ENCODE results near the gene PPFIA1.

The PPFIA1 gene

DNA sequence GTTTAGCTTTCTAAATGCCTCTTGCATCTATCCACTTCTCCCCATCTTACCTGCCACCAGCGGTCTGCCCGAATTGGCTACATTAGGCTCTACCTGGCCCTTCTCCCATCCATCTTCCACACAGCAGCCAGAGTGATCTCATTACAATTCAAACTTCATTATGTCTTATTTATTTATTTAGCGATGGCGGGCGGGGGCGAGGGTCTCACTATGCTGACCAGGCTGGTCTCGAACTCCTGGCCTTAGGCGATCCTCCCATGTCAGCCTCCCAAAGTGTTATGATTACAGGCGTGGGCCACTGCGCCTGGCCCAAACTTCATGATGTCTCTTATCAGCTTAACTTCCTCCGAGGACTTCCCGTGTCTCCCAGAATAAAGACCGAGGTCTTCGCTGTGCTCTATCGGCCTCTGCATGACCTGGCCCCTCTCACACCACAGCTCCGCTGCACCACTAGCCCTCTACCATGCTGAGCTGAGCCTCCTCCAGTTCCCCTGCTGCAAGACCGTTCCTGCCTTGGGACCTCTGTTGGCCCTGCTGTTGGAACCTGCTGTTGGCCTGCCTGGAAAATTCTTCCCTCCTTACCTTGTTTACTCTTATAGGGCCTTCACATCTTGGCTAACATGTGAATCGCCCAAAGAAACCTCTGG lies 127.0 kb downstream of the PPFIA1 start:
- H3K27me3 ChIP-seq (ENCODE audit: insufficient read depth, poor library complexity, severe bottlenecking): peaks cover 43% of the 10 kb centered on the region
- peak overlapping the region; percentile 33 for H3K4me3 ChIP-seq (replicated peaks; ENCODE audit: insufficient read depth, low read length)
- peak in 1 of 2 experiments; percentile 36 for DNase-seq (ENCODE audit: low read depth in 1 of 2, low spot score in 1 of 2)
- no peak overlapping the region for H3K27ac ChIP-seq (replicated peaks)
- TF ChIP-seq SPI1 (IDR thresholded peaks at IDR 0.05; ENCODE audit: borderline replicate concordance, low read depth) (no peak; the same call in 1 of the 2 replicates), CTCF (IDR thresholded peaks at IDR 0.05; ENCODE audit: insufficient read depth, low read length) (no peak), GABPA (IDR thresholded peaks at IDR 0.05; ENCODE audit: low read depth) (0 out of 2 replicates have a peak, but pooled peaks have one; percentile 10)
- TF ChIP-seq, protein P1, sequence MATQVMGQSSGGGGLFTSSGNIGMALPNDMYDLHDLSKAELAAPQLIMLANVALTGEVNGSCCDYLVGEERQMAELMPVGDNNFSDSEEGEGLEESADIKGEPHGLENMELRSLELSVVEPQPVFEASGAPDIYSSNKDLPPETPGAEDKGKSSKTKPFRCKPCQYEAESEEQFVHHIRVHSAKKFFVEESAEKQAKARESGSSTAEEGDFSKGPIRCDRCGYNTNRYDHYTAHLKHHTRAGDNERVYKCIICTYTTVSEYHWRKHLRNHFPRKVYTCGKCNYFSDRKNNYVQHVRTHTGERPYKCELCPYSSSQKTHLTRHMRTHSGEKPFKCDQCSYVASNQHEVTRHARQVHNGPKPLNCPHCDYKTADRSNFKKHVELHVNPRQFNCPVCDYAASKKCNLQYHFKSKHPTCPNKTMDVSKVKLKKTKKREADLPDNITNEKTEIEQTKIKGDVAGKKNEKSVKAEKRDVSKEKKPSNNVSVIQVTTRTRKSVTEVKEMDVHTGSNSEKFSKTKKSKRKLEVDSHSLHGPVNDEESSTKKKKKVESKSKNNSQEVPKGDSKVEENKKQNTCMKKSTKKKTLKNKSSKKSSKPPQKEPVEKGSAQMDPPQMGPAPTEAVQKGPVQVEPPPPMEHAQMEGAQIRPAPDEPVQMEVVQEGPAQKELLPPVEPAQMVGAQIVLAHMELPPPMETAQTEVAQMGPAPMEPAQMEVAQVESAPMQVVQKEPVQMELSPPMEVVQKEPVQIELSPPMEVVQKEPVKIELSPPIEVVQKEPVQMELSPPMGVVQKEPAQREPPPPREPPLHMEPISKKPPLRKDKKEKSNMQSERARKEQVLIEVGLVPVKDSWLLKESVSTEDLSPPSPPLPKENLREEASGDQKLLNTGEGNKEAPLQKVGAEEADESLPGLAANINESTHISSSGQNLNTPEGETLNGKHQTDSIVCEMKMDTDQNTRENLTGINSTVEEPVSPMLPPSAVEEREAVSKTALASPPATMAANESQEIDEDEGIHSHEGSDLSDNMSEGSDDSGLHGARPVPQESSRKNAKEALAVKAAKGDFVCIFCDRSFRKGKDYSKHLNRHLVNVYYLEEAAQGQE (IDR thresholded peaks at IDR 0.05; ENCODE audit: insufficient replicate concordance, low read depth): no peak

DNA sequence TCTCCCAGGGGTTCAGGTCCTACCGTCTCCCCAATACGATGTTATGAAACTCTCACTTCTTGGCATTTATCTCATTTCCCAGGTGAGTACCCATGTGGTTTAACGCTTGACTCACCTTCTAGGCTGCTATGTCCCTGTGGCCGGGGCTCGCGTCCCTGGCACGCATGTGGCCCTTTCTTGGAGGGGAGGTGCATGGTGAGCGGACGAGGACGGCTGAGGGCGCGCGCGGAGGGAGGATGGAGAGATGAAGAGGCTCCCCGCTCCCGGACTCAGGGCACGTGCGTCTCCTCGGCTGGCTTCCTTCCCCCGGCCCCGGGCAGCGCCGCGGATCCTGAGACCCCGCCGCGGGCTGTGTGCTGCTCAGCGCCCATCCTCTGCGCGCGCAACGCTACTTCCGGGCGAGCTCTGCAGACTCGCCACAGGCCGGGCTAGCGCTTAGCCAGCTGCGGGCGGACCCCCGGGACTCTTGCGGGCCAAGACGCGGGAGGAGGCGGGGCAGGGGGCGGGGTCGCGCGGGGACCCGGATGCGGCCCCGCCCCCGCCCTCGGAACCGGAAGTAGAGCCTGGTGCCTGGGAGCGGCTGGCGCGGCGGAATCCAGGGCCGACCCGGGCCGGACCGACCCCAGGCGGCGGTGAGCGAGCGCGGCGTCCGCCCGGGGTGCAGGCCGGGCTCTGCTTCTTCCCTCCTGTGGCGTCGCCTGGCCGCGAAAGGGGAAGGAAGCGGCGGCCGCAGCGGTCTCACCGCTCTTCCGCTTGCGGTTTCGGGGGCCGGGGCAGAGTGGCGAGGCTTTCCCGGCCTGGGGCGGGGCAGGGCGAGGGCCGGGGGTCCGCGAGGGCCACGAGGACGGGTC lies 127.7 kb downstream of the PPFIA1 start, which contains the start of gene CTTN:
CTTN (plus strand) TSS at position 547 of the 851 bp plus-strand sequence. CDS start 8,769 bp downstream, outside the sequence.
- Histone ChIP-seq H3K27ac (replicated peaks) (no peak within 1 kb of the TSS), H3K4me3 (replicated peaks; ENCODE audit: insufficient read depth, low read length) (peak within 1 kb of the TSS; percentile 33), H3K27me3 (ENCODE audit: insufficient read depth, poor library complexity, severe bottlenecking) (peaks cover 48% of the 10 kb centered on the region)
- no peak for TF ChIP-seq CTCF (IDR thresholded peaks at IDR 0.05; ENCODE audit: insufficient read depth, low read length)
- TF ChIP-seq, protein P1 (IDR thresholded peaks at IDR 0.05; ENCODE audit: insufficient replicate concordance, low read depth): no peak
- peak; percentile 45; the same call in 1 of the 2 replicates for TF ChIP-seq GABPA (IDR thresholded peaks at IDR 0.05; ENCODE audit: low read depth)
- TF ChIP-seq POLR2AphosphoS5 (IDR thresholded peaks at IDR 0.05; ENCODE audit: low read depth): peak; percentile 97
- peak; percentile 81; the same call in 1 of the 2 replicates for TF ChIP-seq SPI1 (IDR thresholded peaks at IDR 0.05; ENCODE audit: borderline replicate concordance, low read depth)
- peak; percentile 58 to 82 for DNase-seq (ENCODE audit: low read depth in 1 of 2, low spot score in 1 of 2)

GRCh38 chr11:70398834-70399680 lies 128.6 kb downstream of the PPFIA1 start:
- Histone ChIP-seq H3K27me3 (ENCODE audit: insufficient read depth, poor library complexity, severe bottlenecking) (peaks cover 57% of the 10 kb centered on the region), H3K4me3 (replicated peaks; ENCODE audit: insufficient read depth, low read length) (no peak overlapping the region), H3K27ac (replicated peaks) (no peak overlapping the region)
- DNase-seq (ENCODE audit: low read depth in 1 of 2, low spot score in 1 of 2): no peak
- TF ChIP-seq POLR2AphosphoS5 (IDR thresholded peaks at IDR 0.05; ENCODE audit: low read depth) (no peak), CTCF (IDR thresholded peaks at IDR 0.05; ENCODE audit: insufficient read depth, low read length) (no peak), GABPA (IDR thresholded peaks at IDR 0.05; ENCODE audit: low read depth) (no peak), SPI1 (IDR thresholded peaks at IDR 0.05; ENCODE audit: borderline replicate concordance, low read depth) (no peak)
- TF ChIP-seq, protein P1 (IDR thresholded peaks at IDR 0.05; ENCODE audit: insufficient replicate concordance, low read depth): no peak

All from HL-60 (cell line).